ENCODE measurements around the gene EHBP1.

- TF ChIP-seq MAX (IDR thresholded peaks at IDR 0.05) (no peak), EGR1 (IDR thresholded peaks at IDR 0.05) (no peak), TAF1 (IDR thresholded peaks at IDR 0.05; ENCODE audit: low read depth) (no peak), ZBTB7A (IDR thresholded peaks at IDR 0.05; ENCODE audit: low read depth) (no peak), CEBPB (IDR thresholded peaks at IDR 0.05) (no peak), USF1 (IDR thresholded peaks at IDR 0.05) (no peak), CREB1 (IDR thresholded peaks at IDR 0.05; ENCODE audit: low read depth) (no peak), REST (IDR thresholded peaks at IDR 0.05; ENCODE audit: low read depth) (no peak), EP300 (IDR thresholded peaks at IDR 0.05; ENCODE audit: borderline replicate concordance) (no peak), NFIC (IDR thresholded peaks at IDR 0.05) (no peak), YY1 (IDR thresholded peaks at IDR 0.05; ENCODE audit: low read depth) (no peak)
These were observed 165.5 kb downstream of the EHBP1 start for GRCh38 chr2:62870966-62871365.
